HT-29 (cell line): Measurements from ENCODE around the gene GNG7. TPM values are rescaled to one million over a fixed set of nuclear protein-coding genes. Genes with fewer than 3 reads are reported as not detected.
A peak's percentile ranks its signal among the peaks of the same experiment; 100 is the strongest.
"Not testable (repeated sequence)": the region's sequence is repeated elsewhere in the genome, so short reads cannot be mapped to it uniquely, and the experiment has no call there.

Experiments
- DNase-seq: peaks from one replicate; pipeline ENCODE4 v3.0.0-alpha.2; 2015; ENCODE audit warnings: low spot score
- total RNA-seq: library from RNA; depleted of rRNA; stranded (reverse); fragments of >200 nt; shearing (Covaris generic); gene quantifications from 2 replicates; pipeline ENCODE4 v1.2.3, GENCODE V29; 2014

The GNG7 gene
- total RNA-seq, 1 experiment from 2014 or later, result 0.23 TPM

- DNase-seq, result no peak
Observed at GRCh38 chr19:2646866-2647535, 55.5 kb downstream of the GNG7 start.

GRCh38 chr19:2645826-2646225, 56.7 kb downstream of the GNG7 start:
- no peak for DNase-seq

GRCh38 chr19:2643123-2643737, 59.3 kb downstream of the GNG7 start:
- not testable (repeated sequence) for DNase-seq

- no peak for DNase-seq
Observed at GRCh38 chr19:2641332-2641698, 61.2 kb downstream of the GNG7 start.

- DNase-seq, result no peak
Observed at GRCh38 chr19:2640563-2641331, 61.7 kb downstream of the GNG7 start.

- DNase-seq, result no peak
Observed at GRCh38 chr19:2639999-2640398, 62.5 kb downstream of the GNG7 start.

GRCh38 chr19:2638417-2638940, 64.0 kb downstream of the GNG7 start:
- no peak for DNase-seq

- DNase-seq, result no peak
Observed at GRCh38 chr19:2636897-2637683, 65.4 kb downstream of the GNG7 start.

- no peak for DNase-seq
Observed at GRCh38 chr19:2636141-2636896, 66.2 kb downstream of the GNG7 start.

- no peak for DNase-seq
Observed at GRCh38 chr19:2634960-2635359, 67.5 kb downstream of the GNG7 start.

GRCh38 chr19:2634228-2634951, 68.1 kb downstream of the GNG7 start:
- DNase-seq, result no peak

GRCh38 chr19:2633693-2634075, 68.8 kb downstream of the GNG7 start:
- DNase-seq, result no peak

- no peak for DNase-seq
Observed at GRCh38 chr19:2631213-2631821, 71.2 kb downstream of the GNG7 start.

- DNase-seq, result no peak
Observed at GRCh38 chr19:2630352-2631001, 72.0 kb downstream of the GNG7 start.

GRCh38 chr19:2629491-2630351, 72.8 kb downstream of the GNG7 start:
- DNase-seq, result no peak

- no peak for DNase-seq
Observed at GRCh38 chr19:2628597-2628996, 73.9 kb downstream of the GNG7 start.

GRCh38 chr19:2627855-2628254, 74.6 kb downstream of the GNG7 start:
- DNase-seq, result no peak

- DNase-seq, result peak; percentile 26
Observed at GRCh38 chr19:2627319-2627829, 75.1 kb downstream of the GNG7 start.
